ENCODE results near the gene ERFL. TPM values are rescaled to one million over a fixed set of nuclear protein-coding genes. Genes with fewer than 3 reads are reported as not detected.

Gene ERFL
- total RNA-seq, 2 experiments from 2014 or later, result 1.6 to 6.8 TPM

GRCh38 chr19:41886761-41887710 lies 41.2 kb downstream of the ERFL start:
- Histone ChIP-seq H2AFZ (ENCODE audit: low read length) (no peak overlapping the region), H3K27ac (ENCODE audit: low read depth, low read length, poor library complexity, severe bottlenecking) (peak overlapping the region; percentile 88), H3K9me2 (ENCODE audit: insufficient read depth, low read length) (no peaks in the 10 kb centered on the region), H3K36me3 (ENCODE audit: insufficient read depth, low read length) (peaks cover 64% of the 10 kb centered on the region), H3K79me2 (ENCODE audit: insufficient read depth, low read depth, low read length) (peaks cover 37% of the 10 kb centered on the region), H3K4me1 (ENCODE audit: insufficient read depth, low read length, poor library complexity, severe bottlenecking) (peaks cover 55% of the 10 kb centered on the region), H3K4me3 (ENCODE audit: low read depth, low read length, poor library complexity, severe bottlenecking) (peak overlapping the region; percentile 97), H4K20me1 (ENCODE audit: insufficient read depth, low read length) (no peaks in the 10 kb centered on the region), H3K9me3 (ENCODE audit: low read length) (no peaks in the 10 kb centered on the region), H3K4me2 (ENCODE audit: low read length) (peak overlapping the region; percentile 99)
- peak; percentile 82 for DNase-seq (ENCODE audit: low spot score)
- TF ChIP-seq EZH2phosphoT487 (IDR thresholded peaks at IDR 0.05; ENCODE audit: borderline replicate concordance, low read depth, low read length) (no peak), CTCF (conservative IDR thresholded peaks at IDR 0.05; ENCODE audit: low read length) (no peak)
- intact Hi-C loops (cut with micrococcal nuclease; ENCODE audit: unreplicated experiment), result loop anchor here (1.0 to 2.0 kb wide), 5 partner anchors 10 to 71 kb away; partner anchors contain the start of gene CD79A
- CTCF ChIA-PET (ENCODE audit: unreplicated experiment), result interaction anchor here (0.9 to 1.1 kb wide), 2 partner anchors 14 to 50 kb away, joined by 3 to 4 read pairs; no protein-coding TSS in a partner anchor
- no TSS peak for BruUV-seq (replicated peaks)
- POLR2A ChIA-PET, result interaction anchor here (0.7 to 3.6 kb wide), 6 partner anchors 10 to 60 kb away, joined by 3 to 18 read pairs (median 6); partner anchors contain the start of genes CD79A and RPS19

GRCh38 chr19:41883821-41884733 lies 44.2 kb downstream of the ERFL start:
- intact Hi-C loops (cut with micrococcal nuclease; ENCODE audit: unreplicated experiment), result loop anchor here (2.0 kb wide), 1 partner anchor 25 kb away; no protein-coding TSS in a partner anchor
- peaks cover 74% of the 10 kb centered on the region for H3K4me1 ChIP-seq (ENCODE audit: insufficient read depth, low read length, poor library complexity, severe bottlenecking)
- no peaks in the 10 kb centered on the region for H3K9me2 ChIP-seq (ENCODE audit: insufficient read depth, low read length)
- TF ChIP-seq EZH2phosphoT487 (IDR thresholded peaks at IDR 0.05; ENCODE audit: borderline replicate concordance, low read depth, low read length), result no peak
- TF ChIP-seq CTCF (conservative IDR thresholded peaks at IDR 0.05; ENCODE audit: low read length), result no peak
- H3K36me3 ChIP-seq (ENCODE audit: insufficient read depth, low read length), result peaks cover 61% of the 10 kb centered on the region
- peak; percentile 98 for DNase-seq (ENCODE audit: low spot score)
- H3K79me2 ChIP-seq (ENCODE audit: insufficient read depth, low read depth, low read length), result peaks cover 49% of the 10 kb centered on the region
- no peak overlapping the region for H2AFZ ChIP-seq (ENCODE audit: low read length)
- ChIA-PET POLR2A (interaction anchor here (0.6 to 1.2 kb wide), 5 partner anchors 9 to 62 kb away, joined by 3 to 6 read pairs (median 3); no protein-coding TSS in a partner anchor), CTCF (ENCODE audit: unreplicated experiment) (interaction anchor here (0.6 kb wide), 1 partner anchor 487 kb away, joined by 3 read pairs; no protein-coding TSS in a partner anchor)
- H4K20me1 ChIP-seq (ENCODE audit: insufficient read depth, low read length), result no peaks in the 10 kb centered on the region
- peak overlapping the region; percentile 99 for H3K4me2 ChIP-seq (ENCODE audit: low read length)
- BruUV-seq (replicated peaks), result no TSS peak
- no peaks in the 10 kb centered on the region for H3K9me3 ChIP-seq (ENCODE audit: low read length)
- peak overlapping the region; percentile 97 for H3K4me3 ChIP-seq (ENCODE audit: low read depth, low read length, poor library complexity, severe bottlenecking)
- H3K27ac ChIP-seq (ENCODE audit: low read depth, low read length, poor library complexity, severe bottlenecking), result peak overlapping the region; percentile 100

Data from OCI-LY7 (cell line).